SK-N-SH treated with all-trans-retinoic acid at 6 μM for 48 hours (cell line): ENCODE results near the gene CHRM4.

Experiments
- ARNTL ChIP-seq: fragments of 450-650 bp; formaldehyde crosslinking; IDR thresholded peaks from 2 replicates; pipeline ENCODE4 v1.5.0; 2020; ENCODE audit warnings: low read depth, mild to moderate bottlenecking, moderate library complexity, borderline replicate concordance
- CSRNP3 ChIP-seq: fragments of 250-450 bp; sonication (Bioruptor Pico); IDR thresholded peaks from 2 replicates; pipeline ENCODE4 v1.5.1; 2021; ENCODE audit warnings: mild to moderate bottlenecking, moderate library complexity
- GLIS3 ChIP-seq: fragments of 250-450 bp; sonication (Bioruptor Pico); IDR thresholded peaks from 2 replicates; pipeline ENCODE4 v1.5.0; 2020; ENCODE audit warnings: mild to moderate bottlenecking, moderate library complexity
- ISL1 ChIP-seq: fragments of 250-450 bp; sonication (Bioruptor Pico); IDR thresholded peaks from 2 replicates; pipeline ENCODE4 v2.1.2; 2022; ENCODE audit warnings: mild to moderate bottlenecking, moderate library complexity
- OSR1 ChIP-seq: fragments of 250-450 bp; sonication (Bioruptor Pico); IDR thresholded peaks from 2 replicates; pipeline ENCODE4 v1.8.0; 2022; ENCODE audit warnings: moderate library complexity, mild to moderate bottlenecking, inconsistent platforms
- RARB ChIP-seq: fragments of 250-450 bp; sonication (Bioruptor Pico); IDR thresholded peaks from 2 replicates; pipeline ENCODE4 v1.8.0; 2021; ENCODE audit warnings: mild to moderate bottlenecking, moderate library complexity
- TOX ChIP-seq: fragments of 250-450 bp; sonication (Bioruptor Pico); IDR thresholded peaks from 2 replicates; pipeline ENCODE4 v1.8.0; 2021; ENCODE audit warnings: mild to moderate bottlenecking, moderate library complexity, borderline replicate concordance
- ZFP3 ChIP-seq: fragments of 250-450 bp; sonication (Bioruptor Pico); IDR thresholded peaks from 2 replicates; pipeline ENCODE4 v1.5.0; 2020; ENCODE audit warnings: mild to moderate bottlenecking, moderate library complexity
- ZNF70 ChIP-seq: fragments of 450-650 bp; formaldehyde crosslinking; IDR thresholded peaks from 2 replicates; pipeline ENCODE4 v1.5.0; 2020; ENCODE audit warnings: mild to moderate bottlenecking, moderate library complexity
- TF ChIP-seq, protein P1 (sequence below): fragments of 250-450 bp; sonication (Bioruptor Pico); IDR thresholded peaks from 2 replicates; pipeline ENCODE4 v1.5.1; 2020; ENCODE audit warnings: low read depth, mild to moderate bottlenecking, moderate library complexity

DNA sequence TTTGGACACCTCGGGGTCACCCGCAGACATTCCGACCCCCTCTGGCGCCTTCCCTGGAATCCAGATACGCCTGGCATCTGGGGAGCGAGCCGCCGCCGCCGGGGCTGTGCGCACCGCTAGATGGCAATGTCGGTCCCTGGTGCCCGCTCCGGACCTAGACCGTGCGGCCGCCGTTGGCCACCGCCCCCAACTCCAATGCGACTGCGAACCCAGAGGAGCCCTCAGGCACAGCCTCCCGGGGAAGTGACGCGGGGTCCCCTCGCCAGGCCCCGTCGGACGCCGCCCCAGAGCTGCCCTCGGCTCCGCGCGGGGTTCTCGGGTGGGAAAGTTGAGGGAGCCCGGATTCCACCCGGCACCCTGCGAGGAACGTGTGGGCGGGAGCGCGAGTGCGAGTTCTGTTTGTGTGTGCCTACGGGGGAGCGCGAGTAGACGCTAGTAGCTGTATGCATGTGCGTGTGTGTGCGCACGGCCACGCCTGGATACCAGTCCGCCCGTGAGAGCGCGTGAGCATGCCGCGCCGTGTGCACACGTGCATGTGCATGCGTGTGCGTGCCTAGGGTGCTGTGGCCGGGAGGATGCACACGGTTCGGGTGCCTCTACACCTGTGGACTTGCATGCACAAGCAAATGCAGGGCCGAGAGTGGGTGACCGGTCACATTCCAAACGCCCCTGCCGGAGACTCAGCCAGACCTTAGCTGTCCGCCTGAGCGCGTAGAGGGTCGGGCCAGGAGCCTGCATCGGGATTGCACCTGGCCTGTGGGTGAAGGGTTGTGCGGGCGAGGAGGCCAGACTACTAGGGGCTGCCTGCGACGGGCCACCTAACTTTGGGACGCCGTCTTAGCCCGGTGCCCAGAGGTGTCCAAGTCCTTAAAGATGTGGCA is 1.9 kb downstream of the CHRM4 start:
- no peak for TF ChIP-seq ZFP3
- no peak for TF ChIP-seq TOX (CRISPR knock-in tag)
- TF ChIP-seq ARNTL (CRISPR knock-in tag) = no peak
- no peak for TF ChIP-seq ISL1
- TF ChIP-seq OSR1 = no peak
- TF ChIP-seq ZNF70 (CRISPR knock-in tag) = no peak
- TF ChIP-seq GLIS3 (CRISPR knock-in tag) = no peak
- no peak for TF ChIP-seq CSRNP3 (CRISPR knock-in tag)
- TF ChIP-seq, protein P1, sequence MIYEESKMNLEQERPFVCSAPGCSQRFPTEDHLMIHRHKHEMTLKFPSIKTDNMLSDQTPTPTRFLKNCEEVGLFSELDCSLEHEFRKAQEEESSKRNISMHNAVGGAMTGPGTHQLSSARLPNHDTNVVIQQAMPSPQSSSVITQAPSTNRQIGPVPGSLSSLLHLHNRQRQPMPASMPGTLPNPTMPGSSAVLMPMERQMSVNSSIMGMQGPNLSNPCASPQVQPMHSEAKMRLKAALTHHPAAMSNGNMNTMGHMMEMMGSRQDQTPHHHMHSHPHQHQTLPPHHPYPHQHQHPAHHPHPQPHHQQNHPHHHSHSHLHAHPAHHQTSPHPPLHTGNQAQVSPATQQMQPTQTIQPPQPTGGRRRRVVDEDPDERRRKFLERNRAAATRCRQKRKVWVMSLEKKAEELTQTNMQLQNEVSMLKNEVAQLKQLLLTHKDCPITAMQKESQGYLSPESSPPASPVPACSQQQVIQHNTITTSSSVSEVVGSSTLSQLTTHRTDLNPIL (CRISPR knock-in tag) = no peak
- TF ChIP-seq RARB = no peak
